WI38 (cell line): ENCODE results near the gene PRELID3B.

ENCODE experiments used
- H3K4me3 ChIP-seq: 2 replicates; pipeline ENCODE4 v1.5.1; 2011; ENCODE audit warnings: low read depth, mild to moderate bottlenecking, control low read depth, low read length
- CTCF ChIP-seq: IDR thresholded peaks from 2 replicates; pipeline ENCODE4 v1.5.1; 2012; ENCODE audit warnings: low read depth, mild to moderate bottlenecking, control low read depth, low read length

The PRELID3B gene

GRCh38 chr20:59026904-59027740 is 15.5 kb downstream of the PRELID3B start:
- no peak overlapping the region for H3K4me3 ChIP-seq
- TF ChIP-seq CTCF: no peak

- H3K4me3 ChIP-seq: no peak overlapping the region
- TF ChIP-seq CTCF: no peak
These were observed 17.1 kb downstream of the PRELID3B start for GRCh38 chr20:59025511-59025910.

DNA sequence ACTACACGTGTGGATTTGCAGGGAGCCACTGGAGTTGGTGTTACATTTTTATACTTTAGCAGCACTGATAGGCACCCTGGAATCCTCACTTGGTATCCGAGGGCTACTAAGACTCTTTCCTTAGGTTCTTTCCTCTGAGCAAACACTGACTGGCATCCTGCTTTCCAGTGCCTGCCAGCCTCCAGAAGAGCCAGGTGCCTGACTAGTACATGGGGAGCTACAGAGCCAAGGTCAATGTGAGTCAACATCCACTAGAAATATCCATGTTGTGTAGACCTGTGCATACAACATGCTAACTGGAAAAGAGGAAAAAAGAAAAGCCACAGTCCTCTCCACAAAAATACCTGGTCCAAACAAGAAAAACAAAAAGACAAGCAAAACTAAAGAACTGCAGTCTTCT is 17.5 kb downstream of the PRELID3B start:
- no peak overlapping the region for H3K4me3 ChIP-seq
- no peak for TF ChIP-seq CTCF

DNA sequence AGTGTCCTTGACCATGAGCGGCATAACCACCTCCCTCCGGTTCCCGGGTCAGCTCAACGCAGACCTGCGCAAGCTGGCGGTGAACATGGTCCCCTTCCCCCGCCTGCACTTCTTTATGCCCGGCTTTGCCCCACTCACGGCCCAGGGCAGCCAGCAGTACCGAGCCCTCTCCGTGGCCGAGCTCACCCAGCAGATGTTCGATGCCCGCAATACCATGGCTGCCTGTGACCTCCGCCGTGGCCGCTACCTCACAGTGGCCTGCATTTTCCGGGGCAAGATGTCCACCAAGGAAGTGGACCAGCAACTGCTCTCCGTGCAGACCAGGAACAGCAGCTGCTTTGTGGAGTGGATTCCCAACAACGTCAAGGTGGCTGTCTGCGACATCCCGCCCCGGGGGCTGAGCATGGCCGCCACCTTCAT is 18.5 kb downstream of the PRELID3B start:
- TF ChIP-seq CTCF: no peak
- H3K4me3 ChIP-seq: no peak overlapping the region

GRCh38 chr20:59023616-59024015 is 19.0 kb downstream of the PRELID3B start:
- no peak overlapping the region for H3K4me3 ChIP-seq
- TF ChIP-seq CTCF: no peak

GRCh38 chr20:59022754-59023153 is 19.8 kb downstream of the PRELID3B start:
- no peak overlapping the region for H3K4me3 ChIP-seq
- no peak for TF ChIP-seq CTCF

GRCh38 chr20:59020938-59021551 is 21.5 kb downstream of the PRELID3B start:
- no peak for TF ChIP-seq CTCF
- H3K4me3 ChIP-seq: no peak overlapping the region
